Smooth muscle cell (in vitro differentiated cells): ENCODE data around the gene VPS50. TPM values are rescaled to one million over a fixed set of nuclear protein-coding genes. Genes with fewer than 3 reads are reported as not detected.

ENCODE experiments used
- DNase-seq: peaks from one replicate; lab custom pipeline; 2025; ENCODE audit not compliant: unreplicated experiment; lab: John Stamatoyannopoulos, UW
- H2AFZ ChIP-seq: fragments of 200-600 bp; sonication (generic); 2 replicates; pipeline ENCODE4 v1.6.0; 2016; ENCODE audit warnings: antibody characterized with exemption, low read depth, mild to moderate bottlenecking
- H3F3A ChIP-seq: fragments of 200-600 bp; sonication (generic); 2 replicates; pipeline ENCODE4 v1.6.0; 2017; ENCODE audit warnings: antibody characterized with exemption, low read depth
- H3K27ac ChIP-seq: fragments of 200-600 bp; sonication (generic); 2 replicates; pipeline ENCODE4 v1.5.1; 2016; ENCODE audit warnings: low read depth, mild to moderate bottlenecking
- H3K27me3 ChIP-seq: fragments of 200-600 bp; sonication (generic); 2 replicates; pipeline ENCODE4 v1.6.1; 2016; ENCODE audit warnings: low read depth, mild to moderate bottlenecking
- H3K36me3 ChIP-seq: fragments of 200-600 bp; sonication (generic); 2 replicates; pipeline ENCODE4 v1.5.1; 2016; ENCODE audit warnings: low read depth
- H3K4me1 ChIP-seq: fragments of 200-600 bp; sonication (generic); 2 replicates; pipeline ENCODE4 v1.5.1; 2016; ENCODE audit warnings: low read depth
- H3K4me2 ChIP-seq: fragments of 200-600 bp; sonication (generic); 2 replicates; pipeline ENCODE4 v1.6.0; 2016; ENCODE audit warnings: mild to moderate bottlenecking
- H3K4me3 ChIP-seq: fragments of 200-600 bp; sonication (generic); 2 replicates; pipeline ENCODE4 v1.5.1; 2016; ENCODE audit warnings: mild to moderate bottlenecking
- H3K79me2 ChIP-seq: fragments of 200-600 bp; sonication (generic); 2 replicates; pipeline ENCODE4 v1.6.0; 2016; ENCODE audit warnings: low read depth, mild to moderate bottlenecking
- H3K9ac ChIP-seq: fragments of 200-600 bp; sonication (generic); 2 replicates; pipeline ENCODE4 v1.6.0; 2016; ENCODE audit warnings: low read depth
- H3K9me3 ChIP-seq: fragments of 200-600 bp; sonication (generic); replicated peaks from 2 replicates; pipeline ENCODE4 v1.5.1; 2016; ENCODE audit warnings: low read depth
- H4K20me1 ChIP-seq: fragments of 200-600 bp; sonication (generic); 2 replicates; pipeline ENCODE4 v1.6.0; 2016; ENCODE audit warnings: low read depth
- CTCF ChIP-seq: fragments of 200-600 bp; sonication (generic); IDR thresholded peaks from 2 replicates; pipeline ENCODE4 v1.5.1; 2017; ENCODE audit warnings: borderline replicate concordance, mild to moderate bottlenecking, antibody characterized with exemption; ENCODE audit not compliant: insufficient read depth, poor library complexity, severe bottlenecking
- WGBS: methylation state at CpG from one replicate; pipeline ENCODE4 v1.1.7; 2016; ENCODE audit warnings: low lambda C conversion rate; 5-methylcytosine and 5-hydroxymethylcytosine counted together
- polyA plus RNA-seq: library from polyadenylated mRNA; unstranded; fragments of >200 nt; fragmentation: Nextera tagmentation; extraction: Ambion mirVana; gene quantifications from 2 replicates; pipeline ENCODE4 v1.2.1, GENCODE V29; 2016
- total RNA-seq: library from RNA; depleted of rRNA; stranded (reverse); fragments of >200 nt; gene quantifications from 2 replicates; pipeline ENCODE4 v1.2.3, GENCODE V29; 2014

VPS50 gene
- total and polyA plus RNA-seq, 2 experiments from 2014 or later = 7.7 to 26.7 TPM

DNA sequence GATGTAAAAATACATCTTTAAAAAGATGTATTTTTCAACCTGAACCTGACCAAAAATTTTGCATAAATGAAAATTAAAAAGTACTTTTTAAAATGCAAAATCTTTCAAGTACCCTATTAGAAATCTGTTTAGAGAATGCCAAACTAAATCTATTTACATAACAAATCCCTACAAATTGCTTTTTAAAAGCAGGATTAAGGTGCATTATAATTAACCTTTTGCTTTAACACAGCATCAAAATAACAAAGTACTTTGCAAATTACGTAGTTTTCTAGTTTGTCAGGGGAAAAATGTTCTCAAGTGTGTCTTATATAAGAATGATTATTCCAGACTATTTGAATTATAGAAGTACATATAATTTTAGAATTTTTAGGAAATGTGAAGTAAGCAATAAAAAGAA is 160.8 kb downstream of the VPS50 start:
- H3K27ac ChIP-seq = no peak overlapping the region
- no peak for TF ChIP-seq CTCF
- no peak for DNase-seq
- no peak overlapping the region for H3K4me2 ChIP-seq
- no peak overlapping the region for H2AFZ ChIP-seq
- 52% methylated on average over 1 of the region's 1 CpG for WGBS
- H3K27me3 ChIP-seq = no peaks in the 10 kb centered on the region
- no peaks in the 10 kb centered on the region for H4K20me1 ChIP-seq
- H3K79me2 ChIP-seq = no peaks in the 10 kb centered on the region
- no peaks in the 10 kb centered on the region for H3K36me3 ChIP-seq
- no peaks in the 10 kb centered on the region for H3K4me1 ChIP-seq
- H3F3A ChIP-seq = no peaks in the 10 kb centered on the region
- H3K9me3 ChIP-seq = no peaks in the 10 kb centered on the region
- H3K4me3 ChIP-seq = no peak overlapping the region
- H3K9ac ChIP-seq = no peak overlapping the region

- H4K20me1 ChIP-seq = no peaks in the 10 kb centered on the region
- H3K79me2 ChIP-seq = no peaks in the 10 kb centered on the region
- 88% methylated on average over 3 of the region's 3 CpGs for WGBS
- no peak overlapping the region for H2AFZ ChIP-seq
- no peaks in the 10 kb centered on the region for H3F3A ChIP-seq
- H3K4me3 ChIP-seq = no peak overlapping the region
- no peak for DNase-seq
- no peak for TF ChIP-seq CTCF
- H3K4me2 ChIP-seq = no peak overlapping the region
- no peaks in the 10 kb centered on the region for H3K9me3 ChIP-seq
- H3K4me1 ChIP-seq = no peaks in the 10 kb centered on the region
- H3K27ac ChIP-seq = no peak overlapping the region
- H3K36me3 ChIP-seq = no peaks in the 10 kb centered on the region
- H3K27me3 ChIP-seq = no peaks in the 10 kb centered on the region
- H3K9ac ChIP-seq = no peak overlapping the region
These were observed 167.5 kb downstream of the VPS50 start for GRCh38 chr7:93399642-93400041.

DNA sequence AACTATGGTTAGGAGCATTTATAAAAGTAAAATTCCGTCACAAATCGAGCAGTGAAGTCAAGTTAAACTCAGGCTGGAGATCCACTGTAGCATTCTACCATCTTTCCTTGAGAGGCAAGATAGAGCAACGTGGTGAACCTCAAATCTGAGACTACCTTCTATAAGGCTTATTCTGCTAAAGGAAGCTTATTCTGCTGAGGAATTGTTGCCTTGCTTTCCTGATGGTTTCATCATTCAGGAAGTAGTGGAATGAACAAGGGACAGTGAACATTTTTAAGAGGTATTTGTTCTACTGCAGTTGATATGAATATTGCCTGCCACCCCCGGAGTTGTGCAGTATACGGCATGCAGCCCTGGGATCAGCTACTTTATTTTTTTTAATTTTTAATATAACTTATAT is 170.8 kb downstream of the VPS50 start:
- H3K4me2 ChIP-seq = no peak overlapping the region
- H3K36me3 ChIP-seq = no peaks in the 10 kb centered on the region
- no peak overlapping the region for H3K9ac ChIP-seq
- DNase-seq = no peak
- H3K4me1 ChIP-seq = no peaks in the 10 kb centered on the region
- no peak overlapping the region for H3K4me3 ChIP-seq
- no peak overlapping the region for H2AFZ ChIP-seq
- peaks cover 3% of the 10 kb centered on the region for H3K9me3 ChIP-seq
- H3F3A ChIP-seq = no peaks in the 10 kb centered on the region
- no peak overlapping the region for H3K27ac ChIP-seq
- no peaks in the 10 kb centered on the region for H4K20me1 ChIP-seq
- H3K27me3 ChIP-seq = no peaks in the 10 kb centered on the region
- WGBS = 91% methylated on average over 5 of the region's 5 CpGs
- no peaks in the 10 kb centered on the region for H3K79me2 ChIP-seq
- TF ChIP-seq CTCF = no peak

DNA sequence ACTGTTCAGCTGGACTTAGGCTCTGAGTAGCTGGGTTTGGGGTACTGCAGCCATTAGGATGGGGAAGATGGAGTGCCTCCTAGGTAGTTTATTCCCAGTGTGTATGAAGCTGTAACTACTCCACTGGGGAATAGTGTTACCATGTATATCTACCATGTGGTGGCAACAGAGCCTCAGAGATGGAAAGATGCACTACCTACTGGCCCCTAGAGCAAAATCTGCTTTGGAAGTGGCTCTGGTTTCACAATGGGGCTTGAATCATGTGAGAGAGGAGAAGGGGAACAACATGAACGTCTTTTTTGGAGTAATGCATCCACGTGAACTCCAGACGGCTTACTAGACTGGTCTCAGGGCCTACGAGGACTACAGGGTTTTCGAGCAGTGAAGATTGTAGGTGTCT is 175.1 kb downstream of the VPS50 start:
- H2AFZ ChIP-seq = no peak overlapping the region
- no peak overlapping the region for H3K27ac ChIP-seq
- no peaks in the 10 kb centered on the region for H3K79me2 ChIP-seq
- no peak overlapping the region for H3K4me2 ChIP-seq
- H3K36me3 ChIP-seq = no peaks in the 10 kb centered on the region
- H3K9me3 ChIP-seq = peaks cover 3% of the 10 kb centered on the region
- H3K9ac ChIP-seq = no peak overlapping the region
- 88% methylated on average over 5 of the region's 5 CpGs for WGBS
- no peak for TF ChIP-seq CTCF
- no peak overlapping the region for H3K4me3 ChIP-seq
- DNase-seq = no peak
- no peaks in the 10 kb centered on the region for H3K4me1 ChIP-seq
- H3K27me3 ChIP-seq = no peaks in the 10 kb centered on the region
- no peaks in the 10 kb centered on the region for H4K20me1 ChIP-seq
- H3F3A ChIP-seq = no peaks in the 10 kb centered on the region
